HL-60/S4 treated with phorbol 12-myristate 13-acetate at 8.2 ng/mL for 4 days and 3 days (cell line): ENCODE data around the gene MARK1.
"Not testable (repeated sequence)": the region's sequence is repeated elsewhere in the genome, so short reads cannot be mapped to it uniquely, and the experiment has no call there.

Source experiments
- in situ Hi-C: fragments of 300-500 bp; cut with MboI; formaldehyde crosslinking; loops from 2 replicates; pipeline ENCODE4 v1.15.0; 2022; ENCODE audit warnings: low sequenced_read_pairs

MARK1 gene

GRCh38 chr1:220605651-220606050 lies 77.7 kb downstream of the MARK1 start:
- in situ Hi-C loops: not testable (repeated sequence)

- in situ Hi-C loops: not testable (repeated sequence)
These were observed 83.2 kb downstream of the MARK1 start for GRCh38 chr1:220611100-220611499.

GRCh38 chr1:220616836-220617235 lies 88.9 kb downstream of the MARK1 start:
- in situ Hi-C loops: no loop called here

GRCh38 chr1:220628431-220628830 lies 100.5 kb downstream of the MARK1 start:
- in situ Hi-C loops: no loop called here

GRCh38 chr1:220631238-220631815 lies 103.4 kb downstream of the MARK1 start:
- in situ Hi-C loops: no loop called here

- in situ Hi-C loops: no loop called here
These were observed 109.8 kb downstream of the MARK1 start for GRCh38 chr1:220637759-220638158.

- in situ Hi-C loops: no loop called here
These were observed 114.3 kb downstream of the MARK1 start for GRCh38 chr1:220642285-220642684.

- in situ Hi-C loops: no loop called here
These were observed 125.1 kb downstream of the MARK1 start for GRCh38 chr1:220652995-220653394.

- in situ Hi-C loops: no loop called here
These were observed 127.6 kb downstream of the MARK1 start for GRCh38 chr1:220655509-220655908.

- in situ Hi-C loops: no loop called here
These were observed 128.2 kb downstream of the MARK1 start for GRCh38 chr1:220655961-220656740.

- in situ Hi-C loops: no loop called here
These were observed 138.4 kb downstream of the MARK1 start for GRCh38 chr1:220666349-220666748.

- in situ Hi-C loops: no loop called here
These were observed 141.1 kb downstream of the MARK1 start for GRCh38 chr1:220669005-220669404.

GRCh38 chr1:220670365-220670764 lies 142.4 kb downstream of the MARK1 start:
- in situ Hi-C loops: no loop called here

- in situ Hi-C loops: no loop called here
These were observed 146.0 kb downstream of the MARK1 start for GRCh38 chr1:220673921-220674320.

- in situ Hi-C loops: no loop called here
These were observed 149.3 kb downstream of the MARK1 start for GRCh38 chr1:220677251-220677650.

- in situ Hi-C loops: no loop called here
These were observed 152.2 kb downstream of the MARK1 start for GRCh38 chr1:220680085-220680687.

GRCh38 chr1:220681220-220681880 lies 153.4 kb downstream of the MARK1 start:
- in situ Hi-C loops: no loop called here

- in situ Hi-C loops: no loop called here
These were observed 155.1 kb downstream of the MARK1 start for GRCh38 chr1:220682901-220683576.

- in situ Hi-C loops: not testable (repeated sequence)
These were observed 155.8 kb downstream of the MARK1 start for GRCh38 chr1:220683716-220684115.

GRCh38 chr1:220684890-220685289 lies 157.0 kb downstream of the MARK1 start:
- in situ Hi-C loops: no loop called here

GRCh38 chr1:220685879-220686278 lies 157.9 kb downstream of the MARK1 start:
- in situ Hi-C loops: no loop called here
